H9 (cell line): ENCODE results near the gene NUP205. TPM values are rescaled to one million over a fixed set of nuclear protein-coding genes. Genes with fewer than 3 reads are reported as not detected.
"Not testable (repeated sequence)": the region's sequence is repeated elsewhere in the genome, so short reads cannot be mapped to it uniquely, and the experiment has no call there.

ENCODE experiments used
- DNase-seq: peaks from one replicate; pipeline ENCODE4 v3.0.0-alpha.2; 2017
- H2AFZ ChIP-seq: one replicate; pipeline ENCODE4 v1.6.1; 2013; ENCODE audit warnings: mild to moderate bottlenecking, low read length, control low read depth, moderate library complexity
- H2AK5ac ChIP-seq: 2 replicates; pipeline ENCODE4 v1.6.1; 2013; ENCODE audit warnings: low read length, control low read depth, mixed read lengths; ENCODE audit not compliant: insufficient read length
- H2BK120ac ChIP-seq: one replicate; pipeline ENCODE4 v1.6.1; 2013; ENCODE audit warnings: low read depth, mild to moderate bottlenecking, low read length, control low read depth, inconsistent platforms; ENCODE audit not compliant: poor library complexity, severe bottlenecking
- H2BK12ac ChIP-seq: 2 replicates; pipeline ENCODE4 v1.6.1; 2013; ENCODE audit warnings: low read length, control low read depth, mixed read lengths, low read depth; ENCODE audit not compliant: insufficient read length
- H2BK15ac ChIP-seq: 2 replicates; pipeline ENCODE4 v1.6.1; 2013; ENCODE audit warnings: low read depth, low read length, control low read depth
- H2BK20ac ChIP-seq: one replicate; pipeline ENCODE4 v1.6.1; 2013; ENCODE audit warnings: low read depth, mild to moderate bottlenecking, low read length, control low read depth, inconsistent platforms; ENCODE audit not compliant: poor library complexity, severe bottlenecking
- H2BK5ac ChIP-seq: 2 replicates; pipeline ENCODE4 v1.6.1; 2013; ENCODE audit warnings: low read length, control low read depth, mixed read lengths; ENCODE audit not compliant: insufficient read length
- H3K14ac ChIP-seq: 2 replicates; pipeline ENCODE4 v1.6.1; 2013; ENCODE audit warnings: low read length, control low read depth; ENCODE audit not compliant: insufficient read depth
- H3K18ac ChIP-seq: 2 replicates; pipeline ENCODE4 v1.6.1; 2013; ENCODE audit warnings: low read depth, mild to moderate bottlenecking, mixed read lengths, low read length, control low read depth; ENCODE audit not compliant: insufficient read length
- H3K23ac ChIP-seq: 2 replicates; pipeline ENCODE4 v1.6.1; 2013; ENCODE audit warnings: low read length, control low read depth, mixed read lengths, low read depth; ENCODE audit not compliant: insufficient read length
- H3K23me2 ChIP-seq: 2 replicates; pipeline ENCODE4 v1.6.1; 2013; ENCODE audit warnings: low read depth, mild to moderate bottlenecking, mixed read lengths, low read length, control low read depth; ENCODE audit not compliant: insufficient read length, poor library complexity, severe bottlenecking
- H3K27ac ChIP-seq: 2 replicates; pipeline ENCODE4 v1.5.1; 2013; ENCODE audit warnings: low read length, control low read depth, mixed read lengths, low read depth; ENCODE audit not compliant: insufficient read length
- H3K27me3 ChIP-seq: 2 replicates; pipeline ENCODE4 v1.6.1; 2013; ENCODE audit warnings: low read length, control low read depth, inconsistent platforms; ENCODE audit not compliant: insufficient read depth
- H3K4ac ChIP-seq: 2 replicates; pipeline ENCODE4 v1.6.1; 2013; ENCODE audit warnings: low read depth, mild to moderate bottlenecking, control low read depth, inconsistent platforms, low read length, moderate library complexity
- H3K4me1 ChIP-seq: 2 replicates; pipeline ENCODE4 v1.6.1; 2013; ENCODE audit warnings: low read length, control low read depth, inconsistent platforms; ENCODE audit not compliant: insufficient read depth
- H3K4me2 ChIP-seq: 2 replicates; pipeline ENCODE4 v1.6.1; 2013; ENCODE audit warnings: low read length, control low read depth, mixed read lengths; ENCODE audit not compliant: insufficient read length, insufficient read depth
- H3K56ac ChIP-seq: 2 replicates; pipeline ENCODE4 v1.6.1; 2013; ENCODE audit warnings: low read depth, mild to moderate bottlenecking, mixed read lengths, low read length, control low read depth; ENCODE audit not compliant: insufficient read length
- H3K79me1 ChIP-seq: 2 replicates; pipeline ENCODE4 v1.6.1; 2013; ENCODE audit warnings: low read depth, mild to moderate bottlenecking, moderate library complexity, low read length, control low read depth, inconsistent platforms; ENCODE audit not compliant: insufficient read depth, poor library complexity, severe bottlenecking
- H3K79me2 ChIP-seq: 2 replicates; pipeline ENCODE4 v1.6.1; 2013; ENCODE audit warnings: low read length, control low read depth, inconsistent platforms; ENCODE audit not compliant: insufficient read depth
- H3K9ac ChIP-seq: 2 replicates; pipeline ENCODE4 v1.6.1; 2013; ENCODE audit warnings: low read length, control low read depth, mixed read lengths; ENCODE audit not compliant: insufficient read length; ENCODE audit errors: extremely low read depth
- H3K9me3 ChIP-seq: one replicate; pipeline ENCODE4 v1.6.1; 2013; ENCODE audit warnings: low read depth, low read length, inconsistent platforms; ENCODE audit not compliant: control insufficient read depth
- H3T11ph ChIP-seq: one replicate; pipeline ENCODE4 v1.6.1; 2013; ENCODE audit warnings: mild to moderate bottlenecking, low read length, control low read depth, inconsistent platforms
- H4K20me1 ChIP-seq: one replicate; pipeline ENCODE4 v1.6.1; 2013; ENCODE audit not compliant: control insufficient read depth, insufficient read length, insufficient read depth
- H4K5ac ChIP-seq: 2 replicates; pipeline ENCODE4 v1.6.1; 2013; ENCODE audit warnings: low read depth, mild to moderate bottlenecking, mixed read lengths, low read length, control low read depth; ENCODE audit not compliant: insufficient read length
- H4K8ac ChIP-seq: replicated peaks from 2 replicates; pipeline ENCODE4 v1.6.1; 2013; ENCODE audit warnings: low read length, control low read depth, mixed read lengths, low read depth; ENCODE audit not compliant: insufficient read length
- H4K91ac ChIP-seq: 2 replicates; pipeline ENCODE4 v1.6.1; 2013; ENCODE audit warnings: low read depth, mild to moderate bottlenecking, moderate library complexity, mixed read lengths, low read length, control low read depth; ENCODE audit not compliant: insufficient read length
- H3K27ac Mint-ChIP-seq, 3 experiments: 2 replicates in 2 of 3; 3 replicates in 1 of 3; pipeline ENCODE4 v1.8.0; 2020 to 2021; ENCODE audit warnings: mixed read lengths in 3 of 3, mild to moderate bottlenecking in 1 of 3, moderate library complexity in 1 of 3
- H3K27me3 Mint-ChIP-seq: 2 replicates; pipeline ENCODE4 v1.8.0; 2021; ENCODE audit warnings: low read depth, mild to moderate bottlenecking, moderate library complexity, mixed read lengths
- H3K36me3 Mint-ChIP-seq, 3 experiments: 2 replicates in 2 of 3; 3 replicates in 1 of 3; pipeline ENCODE4 v1.8.0; 2020 to 2021; ENCODE audit warnings: low read depth in 3 of 3, mixed read lengths in 3 of 3; ENCODE audit not compliant: insufficient read depth in 1 of 3
- H3K4me1 Mint-ChIP-seq, 2 experiments: 2 replicates each; pipeline ENCODE4 v1.8.0; 2020; ENCODE audit warnings: mixed read lengths in 2 of 2
- H3K4me3 Mint-ChIP-seq, 2 experiments: 2 replicates in 1 of 2; 3 replicates in 1 of 2; pipeline ENCODE4 v1.8.0; 2020 to 2021; ENCODE audit warnings: mild to moderate bottlenecking in 2 of 2, mixed read lengths in 2 of 2, moderate library complexity in 1 of 2
- H3K9me3 Mint-ChIP-seq, 2 experiments: 2 replicates in 1 of 2; 3 replicates in 1 of 2; pipeline ENCODE4 v1.8.0; 2020; ENCODE audit warnings: mild to moderate bottlenecking in 2 of 2, mixed read lengths in 2 of 2, moderate library complexity in 1 of 2
- CTCF ChIP-seq: fragments of 200-600 bp; sonication (generic); conservative IDR thresholded peaks from 3 replicates; pipeline ENCODE4 v1.8.0; 2021; ENCODE audit warnings: antibody characterized with exemption, mild to moderate bottlenecking
- WGBS: extraction: QIAGEN DNeasy Blood & Tissue Kit; methylation state at CpG from one replicate; pipeline ENCODE4 v1.1.7; 2013; ENCODE audit warnings: missing lambda C conversion rate, low lambda C conversion rate, mixed read lengths; ENCODE audit not compliant: insufficient read length; ENCODE audit errors: extremely low coverage; 5-methylcytosine and 5-hydroxymethylcytosine counted together
- total RNA-seq: library from RNA; stranded (reverse); gene quantifications from 2 replicates; pipeline ENCODE4 v1.2.1, GENCODE V29; 2021

Gene NUP205
- total RNA-seq, 1 experiment from 2014 or later: 158 TPM

- Histone ChIP-seq H2BK12ac (no peak overlapping the region), H4K91ac (no peak overlapping the region), H2BK20ac (no peak overlapping the region), H4K5ac (no peak overlapping the region), H2BK120ac (no peak overlapping the region), H3K79me1 (no peaks in the 10 kb centered on the region), H3K4me1 (no peaks in the 10 kb centered on the region), H3K27ac (no peak overlapping the region), H3K14ac (no peak overlapping the region), H4K20me1 (no peaks in the 10 kb centered on the region), H3K23me2 (no peaks in the 10 kb centered on the region), H3K4ac (no peak overlapping the region), H3K4me2 (no peak overlapping the region), H2BK5ac (no peak overlapping the region), H3K9me3 (no peaks in the 10 kb centered on the region), H2AK5ac (no peak overlapping the region), H4K8ac (no peak overlapping the region), H3K18ac (no peak overlapping the region), H3K79me2 (no peaks in the 10 kb centered on the region), H3K56ac (no peak overlapping the region), H3T11ph (no peak overlapping the region), H2AFZ (no peak overlapping the region), H2BK15ac (no peak overlapping the region), H3K23ac (no peak overlapping the region), H3K27me3 (no peaks in the 10 kb centered on the region), H3K9ac (no peak overlapping the region)
- Mint-ChIP-seq H3K4me1 (no peaks in the 10 kb centered on the region), H3K36me3 (peaks cover 41 to 87% (median 86%) of the 10 kb centered on the region in 3 experiments), H3K27me3 (no peaks in the 10 kb centered on the region), H3K9me3 (no peaks in the 10 kb centered on the region), H3K4me3 (no peak overlapping the region), H3K27ac (peak overlapping the region; percentile 2 to 54 (median 24); a peak in 3 of 7 replicates)
- no peak for TF ChIP-seq CTCF
- WGBS: no CpG with 5 or more reads among the region's 7 CpGs
- no peak for DNase-seq
Measured at GRCh38 chr7:135634191-135634878, 76.6 kb downstream of the NUP205 start.

- not testable (repeated sequence) for H4K20me1 ChIP-seq, H3K4me3 Mint-ChIP-seq, H2AFZ ChIP-seq, H3K9ac ChIP-seq, H3K9me3 ChIP-seq, H3K18ac ChIP-seq, H2BK20ac ChIP-seq, H3K79me2 ChIP-seq, H3K56ac ChIP-seq, H3K23me2 ChIP-seq, H3K23ac ChIP-seq, H3K14ac ChIP-seq, H2BK5ac ChIP-seq, H2BK15ac ChIP-seq, H3T11ph ChIP-seq, H2AK5ac ChIP-seq, H3K79me1 ChIP-seq, H4K8ac ChIP-seq, H4K5ac ChIP-seq, H3K4ac ChIP-seq, H3K4me2 ChIP-seq, H3K27me3 Mint-ChIP-seq, H3K4me1 Mint-ChIP-seq, DNase-seq, H2BK120ac ChIP-seq, H3K27ac Mint-ChIP-seq, H3K27ac ChIP-seq, H3K4me1 ChIP-seq, H4K91ac ChIP-seq, H3K27me3 ChIP-seq, H2BK12ac ChIP-seq, H3K9me3 Mint-ChIP-seq
- peaks cover 35 to 89% (median 84%) of the 10 kb centered on the region in 3 experiments for H3K36me3 Mint-ChIP-seq
Measured at GRCh38 chr7:135639690-135640089, 82.0 kb downstream of the NUP205 start.
